ENCODE data around the gene PRKCA.
"Not testable (repeated sequence)": the region's sequence is repeated elsewhere in the genome, so short reads cannot be mapped to it uniquely, and the experiment has no call there.

Gene PRKCA

DNA sequence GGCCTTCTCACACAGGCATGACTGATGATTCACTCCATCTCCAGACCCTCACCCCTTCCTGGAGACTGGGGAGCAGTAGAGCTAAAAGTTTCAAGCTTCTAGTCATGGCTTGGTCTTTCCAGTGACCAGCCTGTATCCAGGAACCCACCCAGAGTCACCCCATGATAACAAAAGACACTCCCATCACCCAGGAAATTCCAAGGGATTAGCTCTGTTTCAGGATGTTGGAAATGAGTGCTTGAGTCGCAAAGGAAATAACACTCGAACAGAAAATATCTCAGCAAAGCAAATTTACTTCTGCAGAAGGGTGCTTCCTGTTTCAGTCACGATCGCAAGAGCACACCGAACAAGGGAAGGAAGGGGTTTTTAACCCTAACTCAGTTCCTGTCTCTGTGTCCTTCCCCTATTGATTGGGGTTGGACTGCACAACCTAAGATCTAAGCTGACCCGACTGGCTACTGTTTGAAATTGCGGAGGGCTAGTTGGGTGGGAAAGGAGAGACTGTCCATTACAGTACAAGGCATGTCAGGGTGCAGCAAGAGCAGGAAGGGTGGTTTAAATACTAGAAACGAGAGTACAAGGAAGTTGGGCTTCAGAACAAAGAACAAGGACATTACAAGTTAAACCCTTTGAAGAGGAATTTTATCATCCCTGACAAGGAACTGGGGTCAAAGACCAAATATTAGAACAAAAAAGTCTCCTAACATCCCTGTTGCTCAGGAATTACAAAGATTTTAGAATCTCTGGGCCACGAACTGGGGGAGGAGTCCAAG is 308.1 kb downstream of the PRKCA start:
- H3K27ac ChIP-seq, result no peak overlapping the region
- CTCF ChIA-PET, result no interaction called here
- no peak for DNase-seq (ENCODE audit: low spot score)
- TF ChIP-seq, protein P1, sequence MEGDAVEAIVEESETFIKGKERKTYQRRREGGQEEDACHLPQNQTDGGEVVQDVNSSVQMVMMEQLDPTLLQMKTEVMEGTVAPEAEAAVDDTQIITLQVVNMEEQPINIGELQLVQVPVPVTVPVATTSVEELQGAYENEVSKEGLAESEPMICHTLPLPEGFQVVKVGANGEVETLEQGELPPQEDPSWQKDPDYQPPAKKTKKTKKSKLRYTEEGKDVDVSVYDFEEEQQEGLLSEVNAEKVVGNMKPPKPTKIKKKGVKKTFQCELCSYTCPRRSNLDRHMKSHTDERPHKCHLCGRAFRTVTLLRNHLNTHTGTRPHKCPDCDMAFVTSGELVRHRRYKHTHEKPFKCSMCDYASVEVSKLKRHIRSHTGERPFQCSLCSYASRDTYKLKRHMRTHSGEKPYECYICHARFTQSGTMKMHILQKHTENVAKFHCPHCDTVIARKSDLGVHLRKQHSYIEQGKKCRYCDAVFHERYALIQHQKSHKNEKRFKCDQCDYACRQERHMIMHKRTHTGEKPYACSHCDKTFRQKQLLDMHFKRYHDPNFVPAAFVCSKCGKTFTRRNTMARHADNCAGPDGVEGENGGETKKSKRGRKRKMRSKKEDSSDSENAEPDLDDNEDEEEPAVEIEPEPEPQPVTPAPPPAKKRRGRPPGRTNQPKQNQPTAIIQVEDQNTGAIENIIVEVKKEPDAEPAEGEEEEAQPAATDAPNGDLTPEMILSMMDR (conservative IDR thresholded peaks at IDR 0.05; ENCODE audit: low read depth), result no peak
- POLR2A ChIA-PET (ENCODE audit: low non-redundant PET), result no interaction called here

- ChIA-PET POLR2A (ENCODE audit: low non-redundant PET) (no interaction called here), CTCF (no interaction called here)
- no peak overlapping the region for H3K27ac ChIP-seq
- TF ChIP-seq, protein P1 (conservative IDR thresholded peaks at IDR 0.05; ENCODE audit: low read depth), result no peak
- no peak for DNase-seq (ENCODE audit: low spot score)
These were observed 309.0 kb downstream of the PRKCA start for GRCh38 chr17:66611397-66611796.

GRCh38 chr17:66612993-66613392 is 310.6 kb downstream of the PRKCA start:
- H3K27ac ChIP-seq, result no peak overlapping the region
- ChIA-PET CTCF (interaction anchor here (0.6 kb wide), 2 partner anchors 734 to 1168 kb away, joined by 3 to 6 read pairs; no protein-coding TSS in a partner anchor), POLR2A (ENCODE audit: low non-redundant PET) (no interaction called here)
- TF ChIP-seq, protein P1 (conservative IDR thresholded peaks at IDR 0.05; ENCODE audit: low read depth), result no peak
- DNase-seq (ENCODE audit: low spot score), result no peak

DNA sequence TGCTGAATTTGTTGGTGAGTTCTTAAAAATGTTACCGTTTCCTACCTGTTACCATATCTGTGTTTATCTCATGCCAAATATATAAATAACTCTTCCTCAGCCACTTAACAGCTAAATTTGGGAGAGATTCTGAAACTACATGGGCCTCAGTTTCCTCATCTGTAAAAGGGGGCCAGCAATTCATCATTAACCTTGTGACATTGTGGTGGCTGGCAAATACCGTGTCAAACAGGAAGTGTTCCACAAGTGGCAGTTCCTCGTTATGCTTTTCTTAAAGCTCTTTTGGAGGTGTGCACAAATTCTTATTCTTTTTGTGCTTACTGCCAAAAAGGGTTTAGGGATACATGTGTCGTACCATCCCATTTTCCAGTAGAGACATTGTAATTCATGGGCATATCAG is 312.1 kb downstream of the PRKCA start:
- ChIA-PET CTCF (no interaction called here), POLR2A (ENCODE audit: low non-redundant PET) (no interaction called here)
- no peak overlapping the region for H3K27ac ChIP-seq
- no peak for DNase-seq (ENCODE audit: low spot score)
- TF ChIP-seq, protein P1 (conservative IDR thresholded peaks at IDR 0.05; ENCODE audit: low read depth), result no peak

DNA sequence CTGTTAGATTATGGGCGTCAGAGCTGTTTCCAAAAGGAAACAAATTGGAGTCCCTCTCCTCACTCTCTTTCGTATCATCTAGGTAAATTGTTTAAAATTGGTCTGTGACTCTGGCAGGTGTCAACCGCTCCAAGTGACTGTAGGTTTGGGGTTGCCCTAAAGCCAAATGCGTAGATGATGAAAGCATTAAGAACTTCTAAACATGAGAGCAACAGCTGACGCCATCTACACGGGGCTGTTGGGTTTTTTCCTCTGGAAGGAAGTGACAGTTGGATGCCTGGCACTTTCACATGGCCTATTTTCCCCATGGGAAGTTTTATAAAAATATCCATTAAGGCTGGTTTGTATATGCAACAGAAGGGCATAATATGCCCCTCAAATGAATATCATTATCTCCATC is 316.8 kb downstream of the PRKCA start:
- no peak for DNase-seq (ENCODE audit: low spot score)
- TF ChIP-seq, protein P1 (conservative IDR thresholded peaks at IDR 0.05; ENCODE audit: low read depth), result no peak
- CTCF ChIA-PET, result no interaction called here
- POLR2A ChIA-PET (ENCODE audit: low non-redundant PET), result no interaction called here
- no peak overlapping the region for H3K27ac ChIP-seq

DNA sequence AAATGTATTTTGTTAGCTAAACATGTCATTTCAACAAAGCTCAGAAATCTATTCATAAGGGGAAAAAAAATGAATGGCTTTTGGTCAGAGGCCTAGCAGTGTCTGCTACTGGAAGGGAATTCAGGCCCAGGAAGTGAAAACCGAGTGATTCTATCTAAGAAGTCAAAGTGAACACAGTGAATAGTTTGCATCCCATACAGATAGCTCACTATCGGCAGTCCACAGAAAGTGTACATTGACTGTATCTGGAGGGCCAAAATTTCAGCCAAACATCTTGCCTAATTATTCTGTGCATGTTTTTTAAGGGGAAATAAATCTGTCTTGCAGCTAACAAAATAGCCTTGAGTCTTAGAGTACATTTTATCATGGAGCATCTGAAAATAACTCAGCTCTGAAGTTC is 318.1 kb downstream of the PRKCA start:
- H3K27ac ChIP-seq, result no peak overlapping the region
- TF ChIP-seq, protein P1 (conservative IDR thresholded peaks at IDR 0.05; ENCODE audit: low read depth), result no peak
- no peak for DNase-seq (ENCODE audit: low spot score)
- ChIA-PET POLR2A (ENCODE audit: low non-redundant PET) (no interaction called here), CTCF (no interaction called here)

DNA sequence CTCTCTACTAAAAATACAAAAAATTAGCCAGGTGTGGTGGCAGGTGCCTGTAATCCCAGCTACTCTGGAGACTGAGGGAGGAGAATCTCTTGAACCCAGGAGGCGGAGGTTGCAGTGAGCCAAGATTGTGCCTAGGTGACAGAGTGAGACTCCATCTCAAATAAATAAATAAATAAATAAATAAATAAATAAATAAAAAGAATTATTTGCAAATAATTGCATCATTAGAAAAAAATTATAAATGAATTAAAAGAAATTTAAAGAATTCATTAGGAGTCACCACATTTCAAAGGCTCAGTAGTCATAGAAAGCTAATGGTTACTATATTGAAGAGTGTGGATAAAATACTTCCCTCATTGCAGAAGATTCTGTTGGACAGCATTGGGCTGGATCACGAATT is 322.2 kb downstream of the PRKCA start:
- DNase-seq (ENCODE audit: low spot score); H3K27ac ChIP-seq; POLR2A ChIA-PET (ENCODE audit: low non-redundant PET): not testable (repeated sequence)
- CTCF ChIA-PET, result interaction anchor here (0.7 to 1.0 kb wide), 2 partner anchors 49 to 273 kb away, joined by 3 to 7 read pairs; no protein-coding TSS in a partner anchor
